Cardiac muscle cell (in vitro differentiated cells and primary cell): ENCODE results near the gene WDR26. TPM values are rescaled to one million over a fixed set of nuclear protein-coding genes. Genes with fewer than 3 reads are reported as not detected.

Experiments
- DNase-seq, 2 donors: peaks; one replicate each; pipeline versions ENCODE4 v3.0.0 to v3.0.0-alpha.2; 2010 to 2017; ENCODE audit warnings: low read depth in 1 of 2, low spot score in 1 of 2
- H3K27ac ChIP-seq: fragments of 200-600 bp; sonication (generic); 2 replicates; pipeline ENCODE4 v1.5.1; 2016
- H3K27me3 ChIP-seq: fragments of 200-600 bp; sonication (generic); 2 replicates; pipeline ENCODE4 v1.6.0; 2016; ENCODE audit warnings: control low read depth
- H3K36me3 ChIP-seq: fragments of 200-600 bp; sonication (generic); 2 replicates; pipeline ENCODE4 v1.5.1; 2016; ENCODE audit warnings: control low read depth
- H3K4me1 ChIP-seq: fragments of 200-600 bp; sonication (generic); 2 replicates; pipeline ENCODE4 v1.8.1; 2017; ENCODE audit warnings: low read depth, mild to moderate bottlenecking, mixed run types
- H3K4me3 ChIP-seq: fragments of 200-600 bp; sonication (generic); 2 replicates; pipeline ENCODE4 v1.5.1; 2016; ENCODE audit warnings: mild to moderate bottlenecking
- H3K9me3 ChIP-seq: fragments of 200-600 bp; sonication (generic); 2 replicates; pipeline ENCODE4 v1.5.1; 2017; ENCODE audit warnings: low read depth, mild to moderate bottlenecking, control low read depth
- polyA plus RNA-seq: library from polyadenylated mRNA; unstranded; fragments of >200 nt; fragmentation: Nextera tagmentation; extraction: Ambion mirVana; gene quantifications from 2 replicates; pipeline ENCODE4 v1.2.1, GENCODE V29; 2016
- total RNA-seq: library from RNA; depleted of rRNA; stranded (reverse); fragments of >200 nt; gene quantifications from 2 replicates; pipeline ENCODE4 v1.2.3, GENCODE V29; 2016
- TF ChIP-seq, protein P1 (sequence below): IDR thresholded peaks from 2 replicates; pipeline ENCODE4 v1.5.1; 2012; ENCODE audit warnings: low read depth, mild to moderate bottlenecking, low read length

WDR26 gene
- total and polyA plus RNA-seq, 2 experiments from 2014 or later: 14.9 to 62.2 TPM

DNA sequence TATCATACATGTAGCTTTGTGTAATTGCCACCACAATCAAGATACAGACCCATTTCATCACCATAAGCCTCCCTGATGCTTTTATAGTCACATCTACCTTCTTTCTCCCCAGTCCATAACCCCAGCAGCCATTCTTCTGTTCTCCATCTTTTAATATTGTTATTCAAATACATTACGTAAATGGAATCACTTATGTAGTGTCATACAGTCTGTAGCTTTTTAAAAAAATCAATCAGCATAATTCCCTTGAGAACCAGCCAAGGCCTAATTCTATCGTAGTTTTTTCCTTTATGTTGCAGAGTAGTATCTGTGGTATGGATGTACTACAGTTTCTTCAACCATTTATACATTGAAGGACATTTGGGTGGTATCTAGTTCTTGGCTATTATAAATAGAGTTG is 31.6 kb upstream of the WDR26 start:
- Histone ChIP-seq H3K36me3 (no peaks in the 10 kb centered on the region), H3K4me3 (no peak overlapping the region)

DNA sequence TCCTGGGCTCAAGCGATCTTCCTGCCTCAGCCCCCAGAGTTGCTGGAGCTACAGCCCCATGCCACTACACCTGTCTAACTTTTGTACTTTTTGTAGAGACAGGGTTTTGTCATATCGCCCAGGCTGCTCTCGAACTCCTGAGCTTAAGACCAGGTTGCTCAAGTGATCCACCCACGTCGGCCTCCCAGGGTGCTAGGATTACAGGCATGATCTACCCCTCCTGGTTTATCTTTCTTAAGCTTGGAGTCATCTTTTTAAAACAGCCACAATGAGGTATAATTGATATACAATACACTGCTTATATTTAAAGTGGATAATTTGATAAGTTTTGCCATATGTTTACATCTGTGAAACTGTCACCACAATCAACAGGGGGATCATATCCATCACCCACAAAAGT is 25.4 kb upstream of the WDR26 start:
- H3K27me3 ChIP-seq: no peaks in the 10 kb centered on the region
- H3K4me1 ChIP-seq: peaks cover 5% of the 10 kb centered on the region
- no peaks in the 10 kb centered on the region for H3K9me3 ChIP-seq
- no peak for DNase-seq
- no peaks in the 10 kb centered on the region for H3K36me3 ChIP-seq
- TF ChIP-seq, protein P1, sequence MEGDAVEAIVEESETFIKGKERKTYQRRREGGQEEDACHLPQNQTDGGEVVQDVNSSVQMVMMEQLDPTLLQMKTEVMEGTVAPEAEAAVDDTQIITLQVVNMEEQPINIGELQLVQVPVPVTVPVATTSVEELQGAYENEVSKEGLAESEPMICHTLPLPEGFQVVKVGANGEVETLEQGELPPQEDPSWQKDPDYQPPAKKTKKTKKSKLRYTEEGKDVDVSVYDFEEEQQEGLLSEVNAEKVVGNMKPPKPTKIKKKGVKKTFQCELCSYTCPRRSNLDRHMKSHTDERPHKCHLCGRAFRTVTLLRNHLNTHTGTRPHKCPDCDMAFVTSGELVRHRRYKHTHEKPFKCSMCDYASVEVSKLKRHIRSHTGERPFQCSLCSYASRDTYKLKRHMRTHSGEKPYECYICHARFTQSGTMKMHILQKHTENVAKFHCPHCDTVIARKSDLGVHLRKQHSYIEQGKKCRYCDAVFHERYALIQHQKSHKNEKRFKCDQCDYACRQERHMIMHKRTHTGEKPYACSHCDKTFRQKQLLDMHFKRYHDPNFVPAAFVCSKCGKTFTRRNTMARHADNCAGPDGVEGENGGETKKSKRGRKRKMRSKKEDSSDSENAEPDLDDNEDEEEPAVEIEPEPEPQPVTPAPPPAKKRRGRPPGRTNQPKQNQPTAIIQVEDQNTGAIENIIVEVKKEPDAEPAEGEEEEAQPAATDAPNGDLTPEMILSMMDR: no peak
- no peak overlapping the region for H3K4me3 ChIP-seq
- no peak overlapping the region for H3K27ac ChIP-seq

More for the DNA sequence above, 31.6 kb upstream of the WDR26 start:
- no peak for DNase-seq
- Histone ChIP-seq H3K9me3 (no peaks in the 10 kb centered on the region), H3K27ac (no peak overlapping the region), H3K27me3 (no peaks in the 10 kb centered on the region), H3K4me1 (no peaks in the 10 kb centered on the region)
- TF ChIP-seq, protein P1: no peak

DNA sequence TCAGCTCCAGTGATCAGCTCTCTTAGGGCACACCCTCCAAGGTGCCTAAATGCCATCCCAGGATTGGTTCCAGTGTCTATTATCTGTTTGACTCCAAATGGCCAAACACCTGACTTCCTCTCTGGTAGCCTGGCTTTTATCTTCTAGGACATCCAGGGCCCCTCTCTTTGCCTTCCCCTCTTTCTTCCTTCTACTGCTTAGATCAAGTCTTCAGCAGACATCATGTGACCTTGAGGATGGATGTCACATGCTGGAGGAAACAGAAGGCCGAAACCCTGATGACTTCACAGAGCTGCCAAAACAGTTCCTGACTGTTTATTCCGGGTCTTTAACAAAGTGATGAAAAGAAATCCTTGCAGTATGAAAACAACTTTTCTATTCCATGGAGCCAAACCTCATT is 24.4 kb upstream of the WDR26 start:
- TF ChIP-seq, protein P1: no peak
- DNase-seq: peak in 1 of 2 donors; percentile 12
- no peaks in the 10 kb centered on the region for H3K27me3 ChIP-seq
- peak overlapping the region; percentile 21 for H3K27ac ChIP-seq
- H3K4me1 ChIP-seq: peaks cover 5% of the 10 kb centered on the region
- no peak overlapping the region for H3K4me3 ChIP-seq
- no peaks in the 10 kb centered on the region for H3K9me3 ChIP-seq
- no peaks in the 10 kb centered on the region for H3K36me3 ChIP-seq

DNA sequence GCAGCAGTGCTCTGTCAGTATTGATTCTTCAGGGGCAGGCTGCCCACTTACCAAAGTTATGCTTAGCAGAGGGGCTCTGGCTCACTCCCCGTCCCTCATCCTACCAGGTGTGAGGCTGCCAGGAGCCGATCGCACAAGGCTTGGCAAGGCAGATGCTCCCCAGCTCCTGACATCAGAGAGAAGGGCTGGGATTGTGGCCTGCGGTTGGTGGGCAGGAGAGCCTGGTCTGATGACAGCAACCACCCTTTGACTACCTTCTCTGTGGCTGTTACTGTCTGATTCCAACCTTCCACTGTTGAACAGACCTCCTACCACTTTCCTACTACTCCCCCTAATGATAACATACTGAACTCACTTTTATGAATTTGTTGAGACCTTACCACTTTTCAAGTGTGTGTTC is 23.7 kb upstream of the WDR26 start:
- no peak for DNase-seq
- TF ChIP-seq, protein P1: no peak

DNA sequence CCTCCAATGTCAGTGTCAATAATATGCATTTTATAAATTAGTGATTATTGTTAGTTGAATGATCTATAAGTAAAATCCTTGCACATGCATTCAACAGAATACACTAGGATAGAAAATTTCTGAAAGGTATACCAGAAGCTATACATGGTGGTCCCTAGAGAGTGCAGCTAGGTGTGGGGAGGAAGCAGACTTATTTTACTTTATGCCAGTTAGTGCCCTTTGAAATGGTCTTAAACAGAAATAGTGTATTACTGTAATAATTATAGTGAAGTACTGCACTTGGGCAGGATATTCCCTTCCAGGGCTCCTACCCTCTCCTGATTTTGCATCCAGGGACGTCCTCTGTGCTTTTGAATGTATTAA is 23.2 kb upstream of the WDR26 start:
- no peak for DNase-seq
- TF ChIP-seq, protein P1: no peak
- no peaks in the 10 kb centered on the region for H3K36me3 ChIP-seq

More for the DNA sequence above, 23.7 kb upstream of the WDR26 start:
- Histone ChIP-seq H3K9me3 (no peaks in the 10 kb centered on the region), H3K36me3 (no peaks in the 10 kb centered on the region), H3K27me3 (no peaks in the 10 kb centered on the region), H3K27ac (peak overlapping the region; percentile 21), H3K4me3 (no peak overlapping the region), H3K4me1 (peaks cover 5% of the 10 kb centered on the region)

DNA sequence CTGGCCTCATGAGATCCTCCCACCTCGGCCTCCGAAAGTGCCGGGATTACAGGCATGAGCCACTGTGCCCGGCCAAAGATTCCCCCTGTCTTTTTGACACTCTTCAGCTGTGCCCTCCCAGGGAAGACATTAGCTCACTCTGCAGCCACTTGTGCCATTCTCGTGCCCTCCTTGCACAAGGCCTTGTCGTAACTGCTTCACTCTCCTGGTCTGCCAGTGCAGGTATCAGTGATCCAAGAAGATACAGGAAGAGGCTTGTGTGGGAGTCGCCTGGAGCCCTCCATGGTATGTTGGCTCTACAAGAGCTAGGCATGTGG is 22.0 kb upstream of the WDR26 start:
- Histone ChIP-seq H3K27ac (peak overlapping the region; percentile 63), H3K4me1 (peaks cover 5% of the 10 kb centered on the region)

More for the DNA sequence above, 23.2 kb upstream of the WDR26 start:
- peaks cover 5% of the 10 kb centered on the region for H3K4me1 ChIP-seq
- no peak overlapping the region for H3K27ac ChIP-seq
- H3K27me3 ChIP-seq: no peaks in the 10 kb centered on the region
- H3K4me3 ChIP-seq: no peak overlapping the region
- H3K9me3 ChIP-seq: no peaks in the 10 kb centered on the region

More for the DNA sequence above, 22.0 kb upstream of the WDR26 start:
- Histone ChIP-seq H3K4me3 (no peak overlapping the region), H3K27me3 (no peaks in the 10 kb centered on the region), H3K36me3 (no peaks in the 10 kb centered on the region), H3K9me3 (no peaks in the 10 kb centered on the region)
- no peak for DNase-seq
- TF ChIP-seq, protein P1: no peak
